Duodenal mucosa (tissue), 2 donors: ENCODE data around the gene WHRN.

Experiments
- H3K27ac ChIP-seq: one replicate; pipeline ENCODE4 v1.7.0; 2013; ENCODE audit warnings: low read depth, low read length
- H3K27me3 ChIP-seq, 2 donors: one replicate each; pipeline ENCODE4 v1.7.0; 2013; ENCODE audit warnings: low read length in 2 of 2, control low read depth in 1 of 2; ENCODE audit not compliant: insufficient read depth in 2 of 2, control insufficient read depth in 1 of 2
- H3K36me3 ChIP-seq, 2 donors: one replicate each; pipeline ENCODE4 v1.7.0; 2013; ENCODE audit warnings: low read length in 2 of 2, control low read depth in 1 of 2; ENCODE audit not compliant: insufficient read depth in 2 of 2, control insufficient read depth in 1 of 2
- H3K4me1 ChIP-seq, 2 donors: one replicate each; pipeline ENCODE4 v1.7.0; 2013; ENCODE audit warnings: low read length in 2 of 2, control low read depth in 1 of 2; ENCODE audit not compliant: insufficient read depth in 2 of 2, control insufficient read depth in 1 of 2
- H3K4me3 ChIP-seq, 2 donors: one replicate each; pipeline ENCODE4 v1.7.0; 2013; ENCODE audit warnings: low read length in 2 of 2, low read depth in 1 of 2
- H3K9ac ChIP-seq, 2 donors: one replicate each; pipeline ENCODE4 v1.7.0; 2013; ENCODE audit warnings: low read length in 2 of 2, low read depth in 1 of 2
- H3K9me3 ChIP-seq, 2 donors: one replicate each; pipeline ENCODE4 v1.7.0; 2013; ENCODE audit warnings: low read length in 2 of 2, control low read depth in 1 of 2; ENCODE audit not compliant: control insufficient read depth in 1 of 2

The WHRN gene

DNA sequence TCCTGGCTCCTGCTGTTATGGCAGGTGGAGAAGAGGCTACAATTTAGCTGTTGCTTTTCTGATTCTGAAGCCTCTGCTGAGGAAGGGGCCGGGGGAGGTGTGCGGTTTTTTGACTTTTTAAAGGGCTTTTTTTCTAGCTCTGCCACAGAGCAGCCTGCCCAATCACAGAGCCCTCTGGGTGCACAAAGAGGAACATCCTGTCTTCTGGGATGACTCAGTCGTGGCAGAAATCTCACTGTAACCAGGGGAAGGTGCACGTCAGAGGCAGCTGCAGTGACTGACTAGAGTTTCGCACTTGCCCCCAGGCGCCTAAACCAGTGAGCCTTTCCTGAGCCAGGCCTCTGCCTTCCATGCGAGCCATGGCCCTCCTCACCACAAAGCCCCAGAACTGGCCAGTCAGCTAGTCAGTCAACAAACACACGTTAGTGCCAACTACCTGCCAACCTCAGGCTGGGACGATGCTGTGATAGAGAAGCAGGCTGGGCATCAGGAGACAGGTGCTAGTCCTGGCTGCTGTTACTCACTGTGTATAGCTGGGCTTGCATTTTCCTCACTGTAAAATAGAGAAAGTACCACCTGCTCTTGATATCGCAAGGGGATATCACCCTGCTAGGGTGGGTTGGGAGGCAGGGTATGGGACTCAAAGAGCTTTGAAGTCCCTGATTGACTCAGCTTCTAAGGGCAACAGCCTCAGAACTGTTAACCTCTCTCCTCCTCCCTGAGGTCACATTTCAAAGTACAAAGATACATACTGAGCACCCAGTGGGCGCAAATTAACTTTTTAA lies 119.7 kb downstream of the WHRN start:
- peaks cover 0 to 10% of the 10 kb centered on the region in 2 donors for H3K36me3 ChIP-seq
- peak overlapping the region; percentile 83 to 85 for H3K9ac ChIP-seq
- peak overlapping the region; percentile 77 to 84 for H3K4me3 ChIP-seq
- H3K4me1 ChIP-seq: peaks cover 55 to 93% of the 10 kb centered on the region in 2 donors
- H3K27me3 ChIP-seq: no peaks in the 10 kb centered on the region
- no peaks in the 10 kb centered on the region for H3K9me3 ChIP-seq
- H3K27ac ChIP-seq: peak overlapping the region; percentile 86

DNA sequence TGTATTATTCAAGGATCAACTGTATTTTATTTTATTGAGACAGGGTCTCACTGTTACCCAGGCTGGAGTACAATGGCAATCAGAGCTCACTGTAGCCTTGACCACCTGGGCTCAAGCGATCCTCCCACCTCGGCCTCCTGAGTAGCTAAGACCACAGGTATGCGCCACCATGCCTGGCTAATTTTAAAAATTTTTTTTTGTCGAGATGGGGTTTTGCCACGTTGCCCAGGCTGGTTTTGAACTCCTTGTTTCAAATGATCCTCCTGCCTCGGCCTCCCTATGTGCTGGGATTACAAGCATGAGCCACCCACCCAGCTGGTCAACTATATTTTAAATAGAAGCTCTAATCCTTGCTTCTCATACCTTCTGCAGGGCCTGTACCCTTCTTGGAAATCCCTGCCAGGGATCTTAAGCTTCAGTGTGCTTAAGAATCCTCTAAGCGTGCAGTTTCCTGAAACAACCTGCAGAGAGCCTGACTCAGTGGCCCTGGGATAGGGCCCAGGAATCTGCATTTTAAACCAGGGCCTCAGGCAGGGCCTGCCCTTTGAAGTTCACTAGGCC lies 120.4 kb downstream of the WHRN start:
- Histone ChIP-seq H3K9ac (peak overlapping the region; percentile 16 to 83), H3K36me3 (peaks cover 0 to 17% of the 10 kb centered on the region in 2 donors), H3K27ac (peak overlapping the region; percentile 71), H3K4me3 (peak overlapping the region; percentile 9 to 50), H3K9me3 (no peaks in the 10 kb centered on the region), H3K4me1 (peaks cover 49 to 86% of the 10 kb centered on the region in 2 donors), H3K27me3 (no peaks in the 10 kb centered on the region)

DNA sequence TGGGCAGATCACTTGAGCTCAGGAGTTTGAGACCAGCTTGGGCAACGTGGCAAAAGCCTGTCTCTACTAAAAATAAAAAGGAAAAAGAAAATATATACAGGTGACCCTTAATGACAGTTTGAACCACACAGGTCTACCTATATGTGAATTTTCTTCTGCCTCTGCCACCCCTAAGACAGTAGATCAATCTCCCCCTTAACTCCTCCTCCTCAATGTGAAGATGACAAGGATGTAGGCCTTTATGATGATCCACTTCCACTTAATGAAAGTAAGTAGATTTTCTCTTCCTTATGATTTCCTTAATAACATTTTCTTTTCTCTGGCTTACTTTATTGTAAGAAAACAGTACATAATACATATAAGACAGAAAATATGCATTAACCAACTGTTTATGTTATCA lies 120.9 kb downstream of the WHRN start:
- peaks cover 43 to 82% of the 10 kb centered on the region in 2 donors for H3K4me1 ChIP-seq
- peak overlapping the region in 1 of 2 donors; percentile 9 for H3K4me3 ChIP-seq
- H3K27ac ChIP-seq: no peak overlapping the region
- H3K9ac ChIP-seq: peak overlapping the region; percentile 45 to 83
- no peaks in the 10 kb centered on the region for H3K27me3 ChIP-seq
- H3K9me3 ChIP-seq: no peaks in the 10 kb centered on the region
- H3K36me3 ChIP-seq: peaks cover 5 to 23% of the 10 kb centered on the region in 2 donors

DNA sequence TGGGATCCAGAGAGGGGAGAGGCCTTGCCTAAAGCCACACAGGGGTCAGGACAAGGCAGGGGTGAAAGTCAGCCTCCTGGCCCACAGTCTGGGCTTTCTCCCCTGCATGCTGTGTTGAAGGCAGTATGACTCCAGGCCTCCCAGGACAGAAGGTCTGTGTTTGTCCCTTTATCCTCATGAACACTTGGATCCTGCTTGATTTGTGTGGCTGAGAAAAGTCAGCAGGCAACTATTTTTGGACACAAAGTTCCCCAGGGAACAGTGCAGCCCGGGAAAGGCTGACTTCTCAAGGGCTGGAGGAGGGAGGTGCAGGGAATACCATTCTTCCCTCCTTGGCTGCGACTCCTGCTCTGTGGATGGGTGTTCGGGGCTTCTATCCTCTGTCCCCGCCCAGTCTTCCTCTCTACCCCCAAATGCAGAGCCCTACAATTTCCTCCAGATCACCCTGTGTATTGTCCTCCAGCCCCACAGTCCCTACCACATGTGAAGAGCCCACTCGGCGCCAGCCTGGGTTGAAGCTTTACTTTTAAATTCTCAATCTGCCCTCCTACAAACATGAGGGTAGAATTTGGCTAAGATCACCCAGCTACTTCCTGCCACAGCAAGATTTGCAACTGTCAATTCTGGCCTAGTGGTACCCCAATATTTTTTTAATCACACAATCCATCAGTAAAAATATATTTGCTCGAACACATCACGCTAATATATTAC lies 121.6 kb downstream of the WHRN start:
- Histone ChIP-seq H3K4me1 (peaks cover 38 to 82% of the 10 kb centered on the region in 2 donors), H3K27ac (peak overlapping the region; percentile 34), H3K36me3 (peaks cover 11 to 29% of the 10 kb centered on the region in 2 donors)

DNA sequence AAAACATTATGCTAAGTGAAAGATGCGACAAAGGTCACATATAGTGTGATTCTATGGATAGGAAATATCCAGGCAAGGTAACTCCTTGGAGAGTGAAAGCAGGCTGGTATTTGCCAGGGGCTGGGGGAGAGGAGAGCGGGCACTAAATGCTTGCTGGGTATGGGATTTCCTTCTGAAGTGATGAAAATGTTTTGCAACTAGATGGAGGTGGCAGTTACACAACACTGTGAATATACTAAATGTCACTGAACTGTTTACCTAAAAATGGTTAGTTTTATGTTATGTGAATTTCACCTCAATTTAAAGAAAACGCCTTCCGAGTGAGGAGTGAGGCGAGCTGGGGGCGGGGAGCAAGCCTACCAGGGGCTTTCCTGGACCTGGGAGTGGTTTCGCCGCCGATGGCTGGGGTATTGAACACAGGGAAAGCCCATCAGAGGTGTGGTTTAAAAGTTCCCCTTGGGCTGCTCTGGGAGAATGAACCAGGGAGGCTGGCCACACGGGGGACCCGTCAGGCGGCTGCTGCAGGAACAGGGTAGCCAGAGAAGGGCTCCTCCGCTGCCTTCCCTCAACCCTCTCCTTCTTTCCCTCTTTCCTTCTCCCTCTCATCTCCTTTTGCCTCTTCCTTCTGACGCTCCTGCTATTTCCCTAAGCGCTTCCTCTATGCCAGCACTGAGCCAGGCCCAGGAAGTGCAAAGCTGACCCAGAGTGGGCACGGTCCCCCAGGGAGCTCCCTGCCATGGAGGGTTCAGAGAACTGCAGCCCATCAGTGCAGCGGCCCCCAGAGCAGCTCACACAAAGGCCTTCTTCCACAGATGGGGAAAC lies 122.4 kb downstream of the WHRN start:
- Histone ChIP-seq H3K36me3 (peaks cover 11 to 37% of the 10 kb centered on the region in 2 donors), H3K9ac (peak overlapping the region; percentile 45 to 64), H3K27me3 (no peaks in the 10 kb centered on the region), H3K4me3 (peak overlapping the region; percentile 37 to 55), H3K4me1 (peaks cover 30 to 79% of the 10 kb centered on the region in 2 donors), H3K27ac (peak overlapping the region; percentile 34), H3K9me3 (no peaks in the 10 kb centered on the region)

More for the DNA sequence above, 121.6 kb downstream of the WHRN start:
- peak overlapping the region; percentile 45 to 64 for H3K9ac ChIP-seq
- no peaks in the 10 kb centered on the region for H3K27me3 ChIP-seq
- peak overlapping the region; percentile 37 to 55 for H3K4me3 ChIP-seq
- no peaks in the 10 kb centered on the region for H3K9me3 ChIP-seq

DNA sequence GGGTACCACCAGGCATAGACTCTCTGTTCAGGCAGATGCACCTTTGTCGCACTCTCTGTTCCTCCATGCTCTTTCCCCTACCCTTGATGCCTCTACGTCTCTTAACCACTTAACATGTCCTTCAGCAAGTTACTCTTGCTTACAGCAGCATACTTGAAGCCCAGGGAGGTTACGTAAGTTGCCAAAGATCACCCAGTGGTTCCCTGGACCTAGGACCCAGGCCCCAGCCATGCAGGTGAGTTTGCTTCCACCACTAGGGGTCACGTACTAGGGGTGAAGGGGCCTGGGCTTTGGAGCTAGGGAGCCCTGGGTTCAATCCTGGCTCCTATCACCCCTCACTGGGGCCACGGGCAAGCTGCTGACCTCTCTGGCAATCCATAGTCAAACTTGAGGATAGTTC lies 126.4 kb downstream of the WHRN start:
- Histone ChIP-seq H3K36me3 (peaks cover 26 to 64% of the 10 kb centered on the region in 2 donors), H3K4me3 (no peak overlapping the region), H3K27ac (no peak overlapping the region), H3K9me3 (no peaks in the 10 kb centered on the region), H3K27me3 (no peaks in the 10 kb centered on the region), H3K9ac (no peak overlapping the region), H3K4me1 (peaks cover 15 to 44% of the 10 kb centered on the region in 2 donors)

DNA sequence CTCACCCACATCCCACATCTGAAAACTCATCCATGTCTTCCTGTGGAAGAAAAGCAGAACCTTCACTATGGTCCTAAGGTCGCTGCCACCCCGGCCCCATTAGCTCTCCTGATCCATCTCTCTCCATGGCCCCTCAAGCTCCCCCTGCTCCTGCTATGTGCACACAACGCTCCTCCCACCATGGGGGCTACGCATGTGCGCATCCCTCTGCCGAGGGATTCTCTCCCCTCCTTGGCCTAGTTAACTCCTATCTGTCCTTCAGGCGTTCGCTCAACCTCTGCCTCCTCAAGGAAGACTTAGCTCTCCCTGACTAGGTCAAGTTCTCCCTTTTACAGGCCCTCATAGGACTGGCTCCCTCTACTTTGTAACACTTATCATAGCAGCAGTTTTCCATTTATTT lies 127.3 kb downstream of the WHRN start:
- Histone ChIP-seq H3K27me3 (no peaks in the 10 kb centered on the region), H3K27ac (no peak overlapping the region), H3K4me3 (no peak overlapping the region), H3K4me1 (peaks cover 9 to 42% of the 10 kb centered on the region in 2 donors), H3K36me3 (peaks cover 28 to 71% of the 10 kb centered on the region in 2 donors), H3K9ac (no peak overlapping the region), H3K9me3 (no peaks in the 10 kb centered on the region)

DNA sequence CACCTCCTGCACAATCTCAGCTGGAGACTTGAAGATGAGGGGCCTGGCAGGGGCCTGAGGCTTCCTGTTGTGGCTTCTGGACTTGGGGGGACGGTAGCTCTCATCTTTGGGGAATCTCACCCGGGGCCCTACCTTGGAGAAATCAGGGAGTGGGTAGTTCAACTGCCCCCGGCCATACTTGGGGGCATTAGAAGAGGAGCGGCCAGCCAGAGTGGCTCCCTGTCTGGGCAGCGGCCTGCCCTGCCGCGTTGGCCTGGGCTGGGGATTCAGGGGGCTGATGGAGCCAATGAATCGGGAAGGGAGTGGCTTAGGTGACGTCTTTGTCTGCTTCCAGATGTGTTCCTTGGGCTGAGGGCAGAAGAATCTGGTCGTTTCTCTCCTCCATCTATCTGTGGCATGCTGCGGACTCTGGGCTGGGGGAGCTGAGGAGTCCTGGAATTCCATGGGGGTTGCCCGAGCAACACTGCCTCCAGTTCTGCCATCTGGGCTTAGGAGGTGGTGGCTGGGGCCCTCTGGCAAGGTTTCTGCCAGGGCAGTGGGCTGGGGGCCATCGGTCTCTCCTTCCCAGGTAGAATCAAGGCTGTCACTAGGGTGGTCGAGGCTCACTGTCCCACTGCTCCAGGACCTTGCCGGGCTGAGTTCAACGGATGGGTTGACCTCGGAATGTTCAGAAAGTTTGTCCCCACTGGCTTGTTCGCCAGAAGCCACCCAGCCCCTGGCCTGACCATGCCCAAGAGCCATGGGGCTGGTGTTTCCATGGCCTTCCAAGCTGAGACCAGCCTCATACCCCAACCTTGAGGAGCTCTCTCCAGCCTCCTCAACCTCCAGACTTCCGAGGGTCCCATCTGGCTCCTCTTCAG lies 128.5 kb downstream of the WHRN start:
- Histone ChIP-seq H3K36me3 (peaks cover 31 to 74% of the 10 kb centered on the region in 2 donors), H3K27me3 (no peaks in the 10 kb centered on the region), H3K27ac (no peak overlapping the region), H3K4me3 (no peak overlapping the region), H3K9ac (no peak overlapping the region), H3K9me3 (no peaks in the 10 kb centered on the region), H3K4me1 (peaks cover 15 to 39% of the 10 kb centered on the region in 2 donors)
